SK-N-SH (cell line): Measurements from ENCODE around the gene FRRS1. TPM values are rescaled to one million over a fixed set of nuclear protein-coding genes. Genes with fewer than 3 reads are reported as not detected.

Experiments used
- CTCF ChIA-PET: fragments of 300-600, 350-600 bp; formaldehyde crosslinking; extraction: SDS; loops from one replicate; lab custom pipeline; 2021; lab: Yijun Ruan, JAX
- POLR2A ChIA-PET: fragments of 350-600 bp; sonication (Branson Sonifier 250); formaldehyde crosslinking; extraction: SDS; loops from one replicate; lab custom pipeline; 2020; ENCODE audit warnings: antibody characterized with exemption, inconsistent platforms; lab: Yijun Ruan, JAX
- DNase-seq: peaks from one replicate; pipeline ENCODE4 v3.0.0; 2012
- H2AFZ ChIP-seq: fragments of 200-600 bp; sonication (generic); 2 replicates; pipeline ENCODE4 v1.8.1; 2016; ENCODE audit warnings: antibody characterized with exemption, mild to moderate bottlenecking, low read depth
- H3F3A ChIP-seq: fragments of 200-600 bp; sonication (generic); replicated peaks from 2 replicates; pipeline ENCODE3; 2016; ENCODE audit warnings: antibody characterized with exemption, mild to moderate bottlenecking; ENCODE audit not compliant: insufficient read depth
- H3K27ac ChIP-seq, 2 experiments: fragments of 200-500 bp in 1 of 2; fragments of 200-600 bp in 1 of 2; sonication (Bioruptor generic) in 1 of 2; sonication (generic), shearing (Covaris generic) in 1 of 2; 2 replicates each; pipeline versions ENCODE4 v1.5.1 to v1.6.1; 2014 to 2016; ENCODE audit warnings: low read depth in 2 of 2, inconsistent platforms in 1 of 2, low read length in 1 of 2, mild to moderate bottlenecking in 1 of 2, mixed read lengths in 1 of 2
- H3K27me3 ChIP-seq: fragments of 200-600 bp; sonication (generic), shearing (Covaris generic); 2 replicates; pipeline ENCODE4 v1.6.1; 2016; ENCODE audit warnings: mixed run types; ENCODE audit not compliant: insufficient read depth
- H3K36me3 ChIP-seq, 2 experiments: fragments of 200-500 bp in 1 of 2; fragments of 200-600 bp in 1 of 2; sonication (Bioruptor generic) in 1 of 2; sonication (generic) in 1 of 2; replicated peaks in 1 of 2; 2 replicates each; pipeline versions ENCODE3 to v1.5.1; 2014 to 2016; ENCODE audit warnings: low read length in 1 of 2, mild to moderate bottlenecking in 1 of 2; ENCODE audit not compliant: insufficient read depth in 2 of 2, control insufficient read depth in 1 of 2
- H3K4me1 ChIP-seq, 2 experiments: fragments of 200-500 bp in 1 of 2; fragments of 200-600 bp in 1 of 2; sonication (Bioruptor generic) in 1 of 2; sonication (generic), shearing (Covaris generic) in 1 of 2; 2 replicates each; pipeline versions ENCODE4 v1.5.1 to v1.6.1; 2014 to 2016; ENCODE audit warnings: low read depth in 1 of 2, low read length in 1 of 2, mixed run types in 1 of 2; ENCODE audit not compliant: insufficient read depth in 2 of 2, control insufficient read depth in 1 of 2
- H3K4me2 ChIP-seq: fragments of 200-600 bp; sonication (generic), shearing (Covaris generic); 2 replicates; pipeline ENCODE4 v1.6.1; 2017; ENCODE audit warnings: mixed run types
- H3K4me3 ChIP-seq, 2 experiments: fragments of 200-500 bp in 1 of 2; fragments of 200-600 bp in 1 of 2; sonication (Bioruptor generic) in 1 of 2; sonication (generic), shearing (Covaris generic) in 1 of 2; 2 replicates each; pipeline versions ENCODE4 v1.5.1 to v1.8.1; 2014 to 2016; ENCODE audit warnings: low read depth in 2 of 2, inconsistent platforms in 1 of 2, low read length in 1 of 2, mild to moderate bottlenecking in 1 of 2, mixed read lengths in 1 of 2, moderate library complexity in 1 of 2
- H3K79me2 ChIP-seq: fragments of 200-600 bp; sonication (generic); 2 replicates; pipeline ENCODE4 v1.8.1; 2017; ENCODE audit warnings: mild to moderate bottlenecking; ENCODE audit not compliant: insufficient read depth
- H3K9ac ChIP-seq: fragments of 200-600 bp; sonication (generic); 2 replicates; pipeline ENCODE4 v1.6.1; 2017; ENCODE audit warnings: mixed run types
- H3K9me2 ChIP-seq: fragments of 200-600 bp; sonication (generic); 2 replicates; pipeline ENCODE4 v1.6.1; 2017; ENCODE audit warnings: mixed run types
- H3K9me3 ChIP-seq: fragments of 200-600 bp; sonication (generic); 2 replicates; pipeline ENCODE4 v1.6.1; 2017; ENCODE audit warnings: mixed run types, mild to moderate bottlenecking, moderate library complexity
- H4K20me1 ChIP-seq: fragments of 200-600 bp; sonication (generic); 2 replicates; pipeline ENCODE4 v1.6.1; 2017; ENCODE audit warnings: mild to moderate bottlenecking, mixed run types; ENCODE audit not compliant: insufficient read depth
- EP300 ChIP-seq, 2 experiments: IDR thresholded peaks; 2 replicates each; pipeline versions ENCODE4 v1.4.0 to v1.6.1; 2012; ENCODE audit warnings: borderline replicate concordance in 1 of 2, low read depth in 1 of 2, low read length in 1 of 2
- FOXJ3 ChIP-seq: sonication (generic); formaldehyde crosslinking; IDR thresholded peaks from 2 replicates; pipeline ENCODE4 v1.5.1; 2020; ENCODE audit warnings: mild to moderate bottlenecking, missing genetic modification reagents
- MEF2A ChIP-seq: IDR thresholded peaks from 2 replicates; pipeline ENCODE4 v1.4.0; 2012; ENCODE audit warnings: low read depth, borderline replicate concordance
- NFIC ChIP-seq: IDR thresholded peaks from 2 replicates; pipeline ENCODE4 v1.4.0; 2012; ENCODE audit warnings: borderline replicate concordance
- RCOR1 ChIP-seq: fragments of 150-350 bp; IDR thresholded peaks from 2 replicates; pipeline ENCODE4 v1.6.1; 2017; ENCODE audit warnings: antibody characterized with exemption, low read length
- SIN3A ChIP-seq: IDR thresholded peaks from 2 replicates; pipeline ENCODE4 v1.6.1; 2012; ENCODE audit warnings: low read depth, mild to moderate bottlenecking, low read length, moderate library complexity, borderline replicate concordance
- SMC3 ChIP-seq: IDR thresholded peaks from 2 replicates; pipeline ENCODE4 v1.6.1; 2012; ENCODE audit warnings: low read depth, low read length, improper control_type of control experiment
- TAF1 ChIP-seq: IDR thresholded peaks from 2 replicates; pipeline ENCODE4 v1.6.1; 2012; ENCODE audit warnings: low read depth, mild to moderate bottlenecking, low read length, moderate library complexity, borderline replicate concordance
- TEAD4 ChIP-seq: IDR thresholded peaks from 2 replicates; pipeline ENCODE4 v1.4.0; 2012; ENCODE audit warnings: mild to moderate bottlenecking, borderline replicate concordance; ENCODE audit not compliant: insufficient read depth
- WGBS: methylation state at CpG from one replicate; pipeline ENCODE4 v1.1.6; 2017; ENCODE audit warnings: low lambda C conversion rate; 5-methylcytosine and 5-hydroxymethylcytosine counted together
- polyA plus RNA-seq, 3 experiments: library from polyadenylated mRNA; depleted of rRNA; stranded (reverse); fragments of >200 nt; gene quantifications; 2 replicates each; pipeline ENCODE4 v1.2.3, GENCODE V29; 2012
- TF ChIP-seq, protein P1 (sequence below): IDR thresholded peaks from 2 replicates; pipeline ENCODE4; 2012
- TF ChIP-seq, protein P2 (sequence below): fragments of 150-350 bp; IDR thresholded peaks from 2 replicates; pipeline ENCODE4 v1.6.1; 2017; ENCODE audit warnings: antibody characterized with exemption, low read length, low read depth, borderline replicate concordance
- TF ChIP-seq, protein P3 (sequence below): fragments of 150-350 bp; IDR thresholded peaks from 2 replicates; pipeline ENCODE4 v1.6.1; 2016; ENCODE audit warnings: mild to moderate bottlenecking, low read depth, low read length
- TF ChIP-seq, protein P4 (sequence below): IDR thresholded peaks from 2 replicates; pipeline ENCODE4 v1.4.0; 2012; ENCODE audit warnings: low read depth
- TF ChIP-seq, protein P5 (sequence below): IDR thresholded peaks from 2 replicates; pipeline ENCODE4 v1.4.0; 2012; ENCODE audit warnings: low read depth, borderline replicate concordance
- TF ChIP-seq, protein P6 (sequence below): fragments of 200-600 bp; sonication (generic); IDR thresholded peaks from 2 replicates; pipeline ENCODE4 v1.6.1; 2017; ENCODE audit warnings: antibody characterized with exemption, mild to moderate bottlenecking, moderate library complexity

FRRS1 gene
- polyA plus RNA-seq, 1 of the 3 experiments (the other 2 are of a cell fraction): 1.9 TPM

DNA sequence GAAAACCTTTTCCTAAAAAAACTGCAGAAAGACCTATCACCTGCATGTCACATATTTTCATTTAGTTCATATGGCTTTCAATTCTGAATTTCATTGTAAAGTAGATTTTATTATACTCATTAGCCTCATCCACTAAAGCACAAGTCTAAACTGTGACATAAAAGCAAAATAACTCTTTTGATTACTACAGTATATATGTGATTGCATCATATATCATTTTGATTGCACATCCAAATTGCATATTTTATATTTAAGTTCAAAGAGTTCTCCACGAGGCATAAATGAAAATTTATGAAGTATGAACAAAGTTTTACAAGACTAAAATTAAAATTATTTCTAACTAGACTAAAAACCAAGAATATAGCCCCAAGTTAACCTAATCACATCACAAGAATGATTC is 101.2 kb downstream of the FRRS1 start:
- Histone ChIP-seq H3K79me2 (no peaks in the 10 kb centered on the region; the same call in 1 of the 2 replicates), H4K20me1 (no peaks in the 10 kb centered on the region), H3K4me1 (peaks cover 2 to 10% of the 10 kb centered on the region in 2 experiments; a peak in 2 of 4 replicates), H3K27ac (no peak overlapping the region), H3K4me2 (no peak overlapping the region), H3K4me3 (no peak overlapping the region), H2AFZ (no peak overlapping the region), H3K9me3 (no peaks in the 10 kb centered on the region), H3K36me3 (peaks cover 0 to 24% of the 10 kb centered on the region in 2 experiments), H3F3A (no peaks in the 10 kb centered on the region), H3K9me2 (no peaks in the 10 kb centered on the region), H3K9ac (no peak overlapping the region), H3K27me3 (no peaks in the 10 kb centered on the region)
- no peak for DNase-seq
- CTCF ChIA-PET: interaction anchor here (0.8 kb wide), 1 partner anchor 131 kb away, joined by 3 read pairs; no protein-coding TSS in a partner anchor
- POLR2A ChIA-PET: no interaction called here
- WGBS: 53% methylated on average over 1 of the region's 1 CpG
- TF ChIP-seq FOXJ3 (CRISPR knock-in tag): no peak
- TF ChIP-seq EP300 (IDR thresholded peaks at IDR 0.05; ENCODE audit: borderline replicate concordance in 1 of 2, low read depth in 1 of 2, low read length in 1 of 2): no peak
- TF ChIP-seq, protein P1, sequence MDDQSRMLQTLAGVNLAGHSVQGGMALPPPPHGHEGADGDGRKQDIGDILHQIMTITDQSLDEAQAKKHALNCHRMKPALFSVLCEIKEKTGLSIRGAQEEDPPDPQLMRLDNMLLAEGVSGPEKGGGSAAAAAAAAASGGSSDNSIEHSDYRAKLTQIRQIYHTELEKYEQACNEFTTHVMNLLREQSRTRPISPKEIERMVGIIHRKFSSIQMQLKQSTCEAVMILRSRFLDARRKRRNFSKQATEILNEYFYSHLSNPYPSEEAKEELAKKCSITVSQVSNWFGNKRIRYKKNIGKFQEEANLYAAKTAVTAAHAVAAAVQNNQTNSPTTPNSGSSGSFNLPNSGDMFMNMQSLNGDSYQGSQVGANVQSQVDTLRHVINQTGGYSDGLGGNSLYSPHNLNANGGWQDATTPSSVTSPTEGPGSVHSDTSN: no peak
- TF ChIP-seq, protein P2, sequence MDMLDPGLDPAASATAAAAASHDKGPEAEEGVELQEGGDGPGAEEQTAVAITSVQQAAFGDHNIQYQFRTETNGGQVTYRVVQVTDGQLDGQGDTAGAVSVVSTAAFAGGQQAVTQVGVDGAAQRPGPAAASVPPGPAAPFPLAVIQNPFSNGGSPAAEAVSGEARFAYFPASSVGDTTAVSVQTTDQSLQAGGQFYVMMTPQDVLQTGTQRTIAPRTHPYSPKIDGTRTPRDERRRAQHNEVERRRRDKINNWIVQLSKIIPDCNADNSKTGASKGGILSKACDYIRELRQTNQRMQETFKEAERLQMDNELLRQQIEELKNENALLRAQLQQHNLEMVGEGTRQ: no peak
- TF ChIP-seq, protein P3, sequence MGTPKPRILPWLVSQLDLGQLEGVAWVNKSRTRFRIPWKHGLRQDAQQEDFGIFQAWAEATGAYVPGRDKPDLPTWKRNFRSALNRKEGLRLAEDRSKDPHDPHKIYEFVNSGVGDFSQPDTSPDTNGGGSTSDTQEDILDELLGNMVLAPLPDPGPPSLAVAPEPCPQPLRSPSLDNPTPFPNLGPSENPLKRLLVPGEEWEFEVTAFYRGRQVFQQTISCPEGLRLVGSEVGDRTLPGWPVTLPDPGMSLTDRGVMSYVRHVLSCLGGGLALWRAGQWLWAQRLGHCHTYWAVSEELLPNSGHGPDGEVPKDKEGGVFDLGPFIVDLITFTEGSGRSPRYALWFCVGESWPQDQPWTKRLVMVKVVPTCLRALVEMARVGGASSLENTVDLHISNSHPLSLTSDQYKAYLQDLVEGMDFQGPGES: no peak
- TF ChIP-seq, protein P4, sequence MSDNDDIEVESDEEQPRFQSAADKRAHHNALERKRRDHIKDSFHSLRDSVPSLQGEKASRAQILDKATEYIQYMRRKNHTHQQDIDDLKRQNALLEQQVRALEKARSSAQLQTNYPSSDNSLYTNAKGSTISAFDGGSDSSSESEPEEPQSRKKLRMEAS: no peak

DNA sequence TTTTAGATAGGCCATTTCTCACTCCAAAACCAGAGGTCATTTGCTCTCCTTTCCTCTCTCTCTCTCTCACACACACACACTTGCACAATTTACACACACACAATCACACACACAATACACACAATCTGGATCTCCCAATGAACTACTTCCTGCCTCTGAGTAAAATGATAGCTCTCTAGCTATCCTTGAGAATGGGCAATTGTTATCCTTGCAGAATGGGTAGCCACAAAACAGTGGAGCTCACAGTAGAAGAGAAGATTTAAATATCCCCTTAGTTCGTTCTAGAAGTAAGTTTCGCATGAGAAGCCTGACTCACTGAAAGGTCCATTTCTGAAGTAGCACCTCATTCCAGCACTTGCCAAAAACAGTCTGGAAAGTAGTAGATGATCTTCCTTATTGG is 102.9 kb downstream of the FRRS1 start:
- Histone ChIP-seq H3K9ac (no peak overlapping the region), H4K20me1 (no peaks in the 10 kb centered on the region), H3K4me1 (peaks cover 2 to 10% of the 10 kb centered on the region in 2 experiments; a peak in 2 of 4 replicates), H3K4me2 (no peak overlapping the region), H3K27ac (no peak overlapping the region), H3K4me3 (no peak overlapping the region), H2AFZ (no peak overlapping the region), H3K27me3 (no peaks in the 10 kb centered on the region), H3K9me3 (no peaks in the 10 kb centered on the region), H3K36me3 (peaks cover 0 to 13% of the 10 kb centered on the region in 2 experiments), H3K9me2 (no peaks in the 10 kb centered on the region), H3F3A (no peaks in the 10 kb centered on the region), H3K79me2 (peaks cover 9% of the 10 kb centered on the region; the same call in 1 of the 2 replicates)
- CTCF ChIA-PET: interaction anchor here (1.0 to 1.7 kb wide), 4 partner anchors 10 to 28 kb away, joined by 3 to 5 read pairs (median 4); no protein-coding TSS in a partner anchor
- no peak for DNase-seq
- TF ChIP-seq TEAD4 (no peak), SMC3 (no peak), RCOR1 (no peak), SIN3A (no peak), MEF2A (no peak), NFIC (no peak), TAF1 (no peak)
- TF ChIP-seq, protein P5, sequence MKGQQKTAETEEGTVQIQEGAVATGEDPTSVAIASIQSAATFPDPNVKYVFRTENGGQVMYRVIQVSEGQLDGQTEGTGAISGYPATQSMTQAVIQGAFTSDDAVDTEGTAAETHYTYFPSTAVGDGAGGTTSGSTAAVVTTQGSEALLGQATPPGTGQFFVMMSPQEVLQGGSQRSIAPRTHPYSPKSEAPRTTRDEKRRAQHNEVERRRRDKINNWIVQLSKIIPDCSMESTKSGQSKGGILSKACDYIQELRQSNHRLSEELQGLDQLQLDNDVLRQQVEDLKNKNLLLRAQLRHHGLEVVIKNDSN: no peak
- TF ChIP-seq, protein P6, sequence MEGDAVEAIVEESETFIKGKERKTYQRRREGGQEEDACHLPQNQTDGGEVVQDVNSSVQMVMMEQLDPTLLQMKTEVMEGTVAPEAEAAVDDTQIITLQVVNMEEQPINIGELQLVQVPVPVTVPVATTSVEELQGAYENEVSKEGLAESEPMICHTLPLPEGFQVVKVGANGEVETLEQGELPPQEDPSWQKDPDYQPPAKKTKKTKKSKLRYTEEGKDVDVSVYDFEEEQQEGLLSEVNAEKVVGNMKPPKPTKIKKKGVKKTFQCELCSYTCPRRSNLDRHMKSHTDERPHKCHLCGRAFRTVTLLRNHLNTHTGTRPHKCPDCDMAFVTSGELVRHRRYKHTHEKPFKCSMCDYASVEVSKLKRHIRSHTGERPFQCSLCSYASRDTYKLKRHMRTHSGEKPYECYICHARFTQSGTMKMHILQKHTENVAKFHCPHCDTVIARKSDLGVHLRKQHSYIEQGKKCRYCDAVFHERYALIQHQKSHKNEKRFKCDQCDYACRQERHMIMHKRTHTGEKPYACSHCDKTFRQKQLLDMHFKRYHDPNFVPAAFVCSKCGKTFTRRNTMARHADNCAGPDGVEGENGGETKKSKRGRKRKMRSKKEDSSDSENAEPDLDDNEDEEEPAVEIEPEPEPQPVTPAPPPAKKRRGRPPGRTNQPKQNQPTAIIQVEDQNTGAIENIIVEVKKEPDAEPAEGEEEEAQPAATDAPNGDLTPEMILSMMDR: no peak
- TF ChIP-seq, protein P4: no peak
- WGBS: 93% methylated on average over 2 of the region's 2 CpGs
- POLR2A ChIA-PET: no interaction called here
